IMR-90 (cell line): Measurements from ENCODE around the gene TCF7. TPM values are rescaled to one million over a fixed set of nuclear protein-coding genes. Genes with fewer than 3 reads are reported as not detected.

ENCODE experiments used
- ATAC-seq: fragments of 200-7000 bp; cut with Tn5 transposase; 2 replicates; pipeline ENCODE4 v1.9.1; 2020; ENCODE audit warnings: low read depth, mild to moderate bottlenecking, moderate library complexity
- BruUV-seq: library from RNA; stranded (reverse); fragments of 400-500 nt; replicated peaks from 2 replicates; lab custom pipeline; 2021; lab: Mats Ljungman, UMichigan
- CTCF ChIA-PET: fragments of 300-600 bp; formaldehyde crosslinking; extraction: SDS; loops from one replicate; lab custom pipeline; 2021; ENCODE audit warnings: antibody characterized with exemption; lab: Yijun Ruan, JAX
- POLR2A ChIA-PET: fragments of 300-600 bp; sonication (Branson Sonifier 250); formaldehyde crosslinking; loops from one replicate; lab custom pipeline; 2022; ENCODE audit warnings: antibody characterized with exemption; ENCODE audit not compliant: unreplicated experiment; lab: Charles Lee
- DNase-seq: peaks from one replicate; pipeline ENCODE4 v3.0.0; 2013
- H2AFZ ChIP-seq: replicated peaks from 2 replicates; pipeline ENCODE3; 2013; ENCODE audit warnings: low read length, mild to moderate bottlenecking; ENCODE audit not compliant: poor library complexity
- H2AK5ac ChIP-seq: 2 replicates; pipeline ENCODE4 v1.6.1; 2013; ENCODE audit warnings: low read depth, low read length, inconsistent platforms
- H2AK9ac ChIP-seq: replicated peaks from 2 replicates; pipeline ENCODE3; 2013; ENCODE audit warnings: mild to moderate bottlenecking, low read depth, low read length, moderate library complexity; ENCODE audit not compliant: poor library complexity
- H2BK120ac ChIP-seq: 2 replicates; pipeline ENCODE4 v1.6.1; 2013; ENCODE audit warnings: low read depth, low read length, inconsistent platforms
- H2BK15ac ChIP-seq: 3 replicates; pipeline ENCODE4 v1.6.1; 2013; ENCODE audit warnings: low read depth, low read length, inconsistent platforms
- H2BK20ac ChIP-seq: 2 replicates; pipeline ENCODE4 v1.6.1; 2013; ENCODE audit warnings: low read depth, mild to moderate bottlenecking, inconsistent platforms, low read length, moderate library complexity
- H2BK5ac ChIP-seq: 2 replicates; pipeline ENCODE4 v1.6.1; 2013; ENCODE audit warnings: mild to moderate bottlenecking, low read depth, low read length, inconsistent platforms; ENCODE audit not compliant: poor library complexity, severe bottlenecking
- H3K14ac ChIP-seq: replicated peaks from 2 replicates; pipeline ENCODE4 v1.6.1; 2013; ENCODE audit warnings: low read depth, low read length, inconsistent platforms
- H3K18ac ChIP-seq: 2 replicates; pipeline ENCODE4 v1.6.1; 2013; ENCODE audit warnings: low read depth, low read length, control low read depth
- H3K23ac ChIP-seq: 2 replicates; pipeline ENCODE4 v1.6.1; 2013; ENCODE audit warnings: low read depth, low read length, inconsistent platforms
- H3K27ac ChIP-seq: 2 replicates; pipeline ENCODE4 v1.5.1; 2013; ENCODE audit warnings: mild to moderate bottlenecking, control low read depth, low read length; ENCODE audit not compliant: insufficient read depth
- H3K27me3 ChIP-seq: 2 replicates; pipeline ENCODE4 v1.6.1; 2013; ENCODE audit warnings: low read length; ENCODE audit not compliant: control insufficient read depth, insufficient read depth
- H3K36me3 ChIP-seq: 2 replicates; pipeline ENCODE4 v1.6.1; 2013; ENCODE audit warnings: low read length, mixed read lengths; ENCODE audit not compliant: control insufficient read depth, insufficient read depth
- H3K4ac ChIP-seq: 2 replicates; pipeline ENCODE4 v1.6.1; 2013; ENCODE audit warnings: low read depth, low read length, inconsistent platforms
- H3K4me1 ChIP-seq: 2 replicates; pipeline ENCODE4 v1.6.1; 2013; ENCODE audit warnings: low read length, mixed read lengths; ENCODE audit not compliant: control insufficient read depth, insufficient read depth
- H3K4me2 ChIP-seq: 2 replicates; pipeline ENCODE4 v1.6.1; 2013; ENCODE audit warnings: low read depth, mild to moderate bottlenecking, control low read depth, low read length, moderate library complexity
- H3K4me3 ChIP-seq: 2 replicates; pipeline ENCODE4 v1.5.1; 2013; ENCODE audit warnings: low read depth, mild to moderate bottlenecking, control low read depth, low read length, moderate library complexity; ENCODE audit not compliant: insufficient read depth
- H3K56ac ChIP-seq: 2 replicates; pipeline ENCODE4 v1.6.1; 2013; ENCODE audit warnings: low read length, inconsistent platforms; ENCODE audit not compliant: insufficient read depth; ENCODE audit errors: extremely low read depth
- H3K79me1 ChIP-seq, 2 experiments: 2 replicates each; pipeline ENCODE4 v1.6.1; 2013; ENCODE audit warnings: low read length in 2 of 2, inconsistent platforms in 1 of 2, low read depth in 1 of 2
- H3K9ac ChIP-seq: 2 replicates; pipeline ENCODE4 v1.6.1; 2013; ENCODE audit warnings: low read depth, low read length, control low read depth
- H3K9me1 ChIP-seq: 2 replicates; pipeline ENCODE4 v1.6.1; 2013; ENCODE audit warnings: low read length, inconsistent platforms; ENCODE audit not compliant: insufficient read depth
- H3K9me3 ChIP-seq: 2 replicates; pipeline ENCODE4 v1.6.1; 2013; ENCODE audit warnings: low read length; ENCODE audit not compliant: control insufficient read depth, insufficient read depth
- H4K20me1 ChIP-seq: 2 replicates; pipeline ENCODE4 v1.6.1; 2013; ENCODE audit warnings: low read length, inconsistent platforms; ENCODE audit not compliant: insufficient read depth
- H4K5ac ChIP-seq: 2 replicates; pipeline ENCODE4 v1.6.1; 2013; ENCODE audit warnings: mild to moderate bottlenecking, low read depth, low read length, control low read depth
- H4K8ac ChIP-seq, 2 experiments: 2 replicates each; pipeline ENCODE4 v1.6.1; 2013; ENCODE audit warnings: low read depth in 2 of 2, low read length in 2 of 2, control low read depth in 1 of 2, inconsistent platforms in 1 of 2
- H4K91ac ChIP-seq: 2 replicates; pipeline ENCODE4 v1.6.1; 2013; ENCODE audit warnings: low read depth, low read length, inconsistent platforms; ENCODE audit not compliant: insufficient read depth
- CHD1 ChIP-seq: IDR thresholded peaks from 2 replicates; pipeline ENCODE4 v1.6.1; 2012; ENCODE audit warnings: low read depth, low read length, improper control_type of control experiment
- MXI1 ChIP-seq: IDR thresholded peaks from 2 replicates; pipeline ENCODE4 v1.6.1; 2012; ENCODE audit warnings: low read depth, mild to moderate bottlenecking, low read length, moderate library complexity, borderline replicate concordance
- RFX5 ChIP-seq: IDR thresholded peaks from 2 replicates; pipeline ENCODE4 v1.8.0; 2012; ENCODE audit warnings: low read depth, mild to moderate bottlenecking, low read length, moderate library complexity
- WGBS, 2 experiments: methylation state at CpG; one replicate each; pipeline versions ENCODE4 v1.1.5 to v1.1.7; 2013; ENCODE audit warnings: missing lambda C conversion rate in 2 of 2; ENCODE audit not compliant: insufficient read length in 1 of 2; ENCODE audit errors: extremely low coverage in 2 of 2; 5-methylcytosine and 5-hydroxymethylcytosine counted together
- dilution Hi-C: fragments of 300-500 bp; cut with HindIII; formaldehyde crosslinking; loops from one replicate; pipeline ENCODE4 v1.14.3; 2018; ENCODE audit warnings: low sequenced_read_pairs; ENCODE audit not compliant: unreplicated experiment
- in situ Hi-C: fragments of 300-500 bp; cut with MboI; formaldehyde crosslinking; loops from 3 replicates; pipeline ENCODE4 v1.14.3; 2019; ENCODE audit warnings: low sequenced_read_pairs, inconsistent platforms, mixed read lengths
- intact Hi-C: fragments of 100-400 bp; cut with micrococcal nuclease; formaldehyde crosslinking; loops from 2 replicates; pipeline ENCODE4 v1.10.0; 2022
- polyA plus RNA-seq, 3 experiments: library from polyadenylated mRNA; depleted of rRNA; stranded (reverse); fragments of >200 nt; gene quantifications; 2 replicates each; pipeline ENCODE4 v1.2.3, GENCODE V29; 2012; ENCODE audit warnings: low replicate concordance in 1 of 3
- total RNA-seq: library from RNA; depleted of rRNA; stranded (reverse); fragments of >200 nt; gene quantifications from 2 replicates; pipeline ENCODE4 v1.2.3, GENCODE V29; 2012

Gene TCF7
- total and polyA plus RNA-seq, 2 of the 4 experiments (the other 2 are of a cell fraction): 1.3 to 3.4 TPM

GRCh38 chr5:134133995-134134541, 19.6 kb downstream of the TCF7 start:
- H3K27ac ChIP-seq: no peak overlapping the region
- in situ Hi-C loops (no loop called here), dilution Hi-C loops (no loop called here), intact Hi-C loops (no loop called here)
- peaks cover 37 to 88% of the 10 kb centered on the region in 2 experiments for H3K79me1 ChIP-seq
- no peak overlapping the region for H3K4ac ChIP-seq
- peaks cover 13% of the 10 kb centered on the region; the same call in 1 of the 2 replicates for H3K9me1 ChIP-seq
- no peak overlapping the region for H2BK5ac ChIP-seq
- H2BK15ac ChIP-seq: no peak overlapping the region
- 95% methylated on average over 4 of the region's 6 CpGs; no CpG with 5 or more reads in 1 of the 2 experiments for WGBS, 2 experiments
- no peak overlapping the region for H3K18ac ChIP-seq
- no peak overlapping the region for H3K56ac ChIP-seq
- peaks cover 43% of the 10 kb centered on the region for H4K20me1 ChIP-seq
- H3K4me3 ChIP-seq: no peak overlapping the region
- no TSS peak for BruUV-seq
- no peak overlapping the region for H3K23ac ChIP-seq
- no peaks in the 10 kb centered on the region for H3K9me3 ChIP-seq
- no peak overlapping the region for H4K8ac ChIP-seq
- no peak overlapping the region for H2BK120ac ChIP-seq
- CTCF ChIA-PET: no interaction called here
- no peak overlapping the region for H2AK5ac ChIP-seq
- no peak overlapping the region for H4K91ac ChIP-seq
- DNase-seq: no peak
- no peak overlapping the region for H3K9ac ChIP-seq
- H3K27me3 ChIP-seq: no peaks in the 10 kb centered on the region
- no peak overlapping the region for H2AK9ac ChIP-seq
- TF ChIP-seq MXI1: no peak
- no peak for TF ChIP-seq CHD1
- TF ChIP-seq RFX5: no peak
- no peak overlapping the region for H3K4me2 ChIP-seq
- peaks cover 10% of the 10 kb centered on the region for H3K4me1 ChIP-seq
- H2AFZ ChIP-seq: no peak overlapping the region
- peaks cover 46% of the 10 kb centered on the region for H3K36me3 ChIP-seq
- H3K14ac ChIP-seq: no peak overlapping the region
- H4K5ac ChIP-seq: no peak overlapping the region
- POLR2A ChIA-PET: no interaction called here
- H2BK20ac ChIP-seq: no peak overlapping the region
- ATAC-seq: no peak
